GM15510 (cell line): ENCODE data around the gene JAG2.

Experiments used
- POLR2A ChIP-seq: IDR thresholded peaks from 3 replicates; pipeline ENCODE4 v1.6.1; 2011; ENCODE audit warnings: borderline replicate concordance; ENCODE audit not compliant: insufficient read length; ENCODE audit errors: extremely low read depth

Gene JAG2

DNA sequence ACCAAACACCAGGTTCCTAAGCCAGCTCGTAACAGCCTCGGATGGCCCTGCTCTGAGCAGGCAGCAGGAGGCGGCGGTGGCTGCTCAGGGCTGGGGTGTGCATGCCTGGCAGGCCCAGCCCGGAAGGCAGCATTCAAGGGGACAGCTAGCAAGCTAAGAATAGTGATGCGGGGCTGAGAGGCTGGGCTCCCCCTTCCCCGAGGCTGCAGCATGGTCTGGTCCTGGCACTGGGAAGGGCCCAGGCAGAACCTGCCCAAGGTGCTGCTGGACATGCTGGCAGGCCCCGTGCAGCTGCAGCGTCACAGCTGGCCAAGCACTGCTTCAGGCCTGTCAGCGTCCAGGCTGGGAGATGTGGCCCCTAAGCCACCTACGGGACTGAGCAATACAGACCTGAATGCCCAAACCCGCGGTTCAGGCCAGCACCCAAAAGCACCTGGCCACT, 38.9 kb upstream of the JAG2 start:
- no peak for TF ChIP-seq POLR2A

DNA sequence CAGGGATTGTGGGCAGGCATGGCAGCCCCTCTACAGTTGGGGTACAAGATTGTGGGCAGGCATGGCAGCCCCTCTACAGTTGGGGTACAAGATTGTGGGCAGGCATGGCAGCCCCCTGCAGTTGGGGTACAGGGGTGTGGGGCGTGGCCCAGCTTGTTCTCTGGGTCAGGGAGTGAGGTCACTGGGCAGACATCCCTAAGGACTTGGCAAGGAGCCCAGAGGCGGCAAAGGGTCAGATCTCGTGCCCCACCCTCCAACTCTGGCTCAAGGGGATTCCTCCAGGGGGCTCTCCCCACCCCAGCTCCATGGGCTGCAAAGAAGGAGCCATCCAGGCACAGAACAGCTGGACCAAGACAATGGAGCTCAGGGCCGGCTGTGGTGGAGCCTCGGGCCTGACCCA, 38.3 kb upstream of the JAG2 start:
- no peak for TF ChIP-seq POLR2A

DNA sequence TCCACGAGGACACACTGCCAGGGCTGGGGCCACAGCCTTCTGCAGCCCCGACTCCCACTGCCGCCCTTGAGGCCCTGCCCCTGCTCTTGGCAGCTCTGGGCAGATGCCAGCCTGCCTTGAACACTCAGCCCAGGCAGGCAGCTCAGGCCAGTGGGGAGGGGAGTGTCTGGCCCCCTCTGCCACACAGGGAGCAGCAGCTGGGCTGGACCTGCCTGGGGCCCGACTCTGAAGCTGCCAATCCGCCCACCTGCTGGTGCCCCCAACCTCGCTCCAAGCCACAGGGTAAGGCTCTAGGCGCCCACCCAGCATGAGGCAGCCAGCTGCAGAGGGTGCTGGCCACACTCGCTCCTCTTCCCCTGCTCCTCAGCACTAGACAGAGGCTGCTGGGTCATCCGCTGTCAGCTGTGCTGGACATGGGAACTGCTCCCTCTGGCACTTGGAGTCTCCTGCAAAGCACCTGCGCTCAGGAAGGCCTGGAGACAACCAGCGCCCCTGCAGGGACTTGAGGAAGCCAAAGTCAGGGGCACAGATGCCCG, 37.2 kb upstream of the JAG2 start:
- no peak for TF ChIP-seq POLR2A

DNA sequence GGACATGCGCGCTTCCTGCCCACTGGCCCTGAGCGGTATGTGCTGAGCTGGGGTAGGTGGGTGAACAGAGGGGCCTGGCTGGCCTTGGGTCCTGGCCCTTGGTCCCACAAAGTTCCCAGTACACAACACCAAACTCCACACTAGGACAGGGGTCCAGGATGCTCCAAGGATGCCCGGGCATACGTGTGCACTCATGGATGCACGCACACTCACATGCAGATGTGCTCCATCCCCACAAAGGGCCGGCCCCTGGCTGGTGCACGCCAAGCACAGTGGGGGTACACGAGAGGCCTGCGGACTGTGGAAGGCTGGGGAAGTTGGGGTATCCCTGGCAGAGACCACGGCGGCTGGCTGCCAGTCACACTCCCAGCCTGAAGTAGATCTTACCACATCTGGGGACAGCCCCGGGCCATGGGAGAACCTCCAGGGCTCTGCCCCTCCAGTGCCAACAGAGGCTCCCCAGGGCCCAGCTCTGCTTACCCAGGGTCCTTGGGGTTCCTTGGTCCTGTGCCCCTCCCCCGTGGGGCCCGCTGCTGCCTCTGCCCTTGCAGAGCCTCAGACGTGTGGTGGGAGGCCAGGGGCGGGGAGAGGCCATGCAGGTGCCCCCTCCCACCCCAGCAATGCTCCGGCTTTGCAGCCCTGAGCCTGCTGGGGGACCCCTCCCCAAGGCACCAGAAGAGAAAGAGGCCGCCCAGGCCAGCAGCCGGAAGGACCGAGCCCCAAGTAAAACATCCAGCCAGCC, 36.5 kb upstream of the JAG2 start:
- TF ChIP-seq POLR2A, result no peak

DNA sequence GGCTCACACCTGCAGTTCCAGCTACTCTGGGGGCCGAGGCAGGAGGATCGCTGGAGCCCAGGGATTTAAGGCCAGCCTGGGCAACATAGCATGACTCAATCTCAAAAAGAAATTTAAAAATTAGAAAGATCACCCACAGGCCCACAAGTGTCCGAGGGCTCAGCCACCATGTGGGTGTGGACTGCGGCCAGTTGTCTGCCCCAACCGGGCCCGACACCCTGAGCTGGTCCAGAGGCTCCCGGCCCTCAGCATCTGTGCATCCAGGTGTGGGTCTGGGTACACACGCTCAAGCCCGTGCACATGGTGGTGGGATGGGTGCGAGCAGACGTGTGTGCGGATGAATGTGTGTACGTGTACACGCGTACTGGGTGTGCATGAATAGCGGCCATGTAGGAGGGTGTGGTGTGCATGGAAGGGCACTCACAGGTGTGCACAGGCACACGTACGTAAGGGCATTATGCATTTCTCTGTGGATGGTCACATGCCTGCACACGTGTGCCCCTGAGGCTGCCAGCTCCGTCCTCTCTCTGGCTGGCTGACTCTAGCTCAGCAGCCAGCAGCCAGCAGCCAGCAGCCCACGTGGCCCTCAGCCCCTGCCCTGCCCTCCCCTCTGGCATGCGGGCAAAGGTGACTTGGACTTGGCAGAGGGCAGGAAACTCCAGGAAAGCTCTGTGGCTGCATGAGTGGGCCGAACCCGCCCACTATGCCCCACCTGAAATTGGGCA, 35.8 kb upstream of the JAG2 start:
- no peak for TF ChIP-seq POLR2A

DNA sequence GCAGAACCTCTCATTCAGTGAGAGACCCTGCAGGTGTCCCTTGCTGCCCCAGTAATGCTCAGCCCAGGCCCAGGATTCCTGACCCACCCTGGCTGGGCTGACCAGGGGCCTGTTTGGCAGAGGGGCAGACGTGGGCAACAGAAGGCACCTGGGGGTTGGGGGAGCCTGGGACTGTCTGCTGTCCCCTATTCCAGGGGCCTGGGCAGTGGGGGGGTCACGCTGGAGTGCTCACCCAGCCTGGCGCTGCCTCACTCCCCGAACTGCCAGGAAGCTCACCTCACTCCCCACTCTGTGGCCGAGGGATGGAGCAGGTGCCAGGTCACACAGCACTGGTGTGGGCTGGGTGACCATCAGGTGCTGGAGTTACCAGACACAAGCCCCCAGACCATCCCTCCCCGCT, 35.1 kb upstream of the JAG2 start:
- TF ChIP-seq POLR2A, result no peak

DNA sequence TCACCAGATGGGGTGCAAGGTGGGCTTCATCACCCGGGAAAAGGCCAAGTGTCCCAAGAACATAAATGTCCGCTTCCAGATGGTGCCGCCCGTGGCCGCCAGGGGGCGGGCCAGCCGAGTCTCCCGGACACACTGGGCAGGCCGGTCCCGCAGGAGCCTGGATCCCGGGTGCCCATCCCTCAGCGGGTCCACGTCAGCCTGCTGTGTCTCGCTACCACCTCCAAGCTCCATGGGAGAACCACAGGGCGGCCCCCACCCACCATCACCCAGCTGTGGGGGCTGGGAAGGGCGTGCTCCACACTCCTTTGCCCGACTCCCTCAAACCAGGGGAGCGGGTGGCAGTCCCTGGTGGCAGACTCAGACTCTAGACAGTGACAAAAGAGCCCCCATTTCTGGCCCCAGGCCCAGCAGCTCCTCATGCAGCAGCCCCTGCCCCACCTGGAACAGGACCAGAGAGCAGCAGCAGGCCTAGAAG, 34.5 kb upstream of the JAG2 start:
- TF ChIP-seq POLR2A, result no peak

DNA sequence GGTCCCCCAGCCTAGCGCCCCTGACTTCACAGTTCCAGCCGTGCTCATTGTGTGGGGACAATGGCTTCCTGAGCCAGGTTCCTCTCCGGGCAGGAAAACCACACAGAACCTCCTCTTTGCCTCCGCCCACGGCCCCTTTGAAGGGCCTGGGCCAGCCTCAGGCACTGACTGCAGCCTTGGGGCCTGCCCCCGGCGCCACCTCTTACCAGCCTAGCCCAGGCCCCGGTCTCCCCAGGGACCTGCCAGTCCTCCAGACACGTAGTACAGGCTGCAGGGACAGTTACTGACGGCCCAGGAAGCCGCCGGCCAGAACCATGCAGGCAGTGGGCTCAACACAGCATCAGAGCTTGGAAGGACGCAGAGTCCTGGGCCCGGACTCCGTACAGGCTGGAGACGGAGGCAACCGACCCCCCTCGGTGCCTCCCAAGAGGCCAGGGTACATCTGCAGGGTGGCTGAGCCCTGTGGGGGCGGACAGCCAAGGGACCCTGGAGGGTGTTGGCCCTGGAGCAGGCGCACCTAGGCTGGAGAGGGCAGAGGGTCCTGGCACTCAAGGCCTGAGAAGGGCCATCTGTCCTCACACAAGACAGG, 33.4 kb upstream of the JAG2 start:
- TF ChIP-seq POLR2A, result no peak

DNA sequence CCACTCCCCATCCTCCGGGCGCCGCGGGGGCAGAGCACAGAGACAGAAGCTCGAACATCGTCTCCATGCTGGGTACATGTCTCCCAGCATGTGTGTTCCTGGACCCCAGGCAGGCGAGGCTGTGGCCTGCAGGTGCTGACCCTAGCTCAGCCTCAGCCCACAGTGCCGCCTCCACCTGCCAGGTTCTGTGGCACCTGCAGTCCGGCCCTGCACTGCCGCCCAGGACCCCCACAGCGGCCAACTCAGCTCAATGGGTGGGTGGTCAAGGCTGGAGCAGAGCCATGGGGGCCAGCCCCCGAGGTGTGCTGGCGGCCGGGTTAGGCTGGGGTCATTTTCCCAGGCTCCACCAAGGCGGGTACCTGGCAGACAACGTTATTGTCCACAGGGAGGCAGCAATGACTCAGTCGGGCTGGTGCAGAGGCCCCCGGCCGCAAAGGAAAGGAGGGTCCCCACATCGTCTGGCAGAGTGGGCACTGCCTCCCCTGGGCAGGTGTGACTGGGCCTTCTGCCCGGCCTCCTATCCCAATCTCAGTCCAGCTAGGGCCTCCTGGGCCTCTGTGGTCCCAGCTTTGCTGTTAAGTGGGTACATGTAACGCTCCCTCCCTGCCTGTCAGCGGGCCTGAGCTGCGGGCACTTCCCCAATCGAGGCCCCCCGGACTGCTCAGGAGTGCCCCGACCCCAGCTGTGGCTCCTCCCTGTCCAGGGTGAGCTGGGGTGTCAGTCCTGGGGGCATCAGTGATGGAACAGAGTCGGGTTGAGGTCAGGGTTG, 32.8 kb upstream of the JAG2 start:
- TF ChIP-seq POLR2A, result no peak

DNA sequence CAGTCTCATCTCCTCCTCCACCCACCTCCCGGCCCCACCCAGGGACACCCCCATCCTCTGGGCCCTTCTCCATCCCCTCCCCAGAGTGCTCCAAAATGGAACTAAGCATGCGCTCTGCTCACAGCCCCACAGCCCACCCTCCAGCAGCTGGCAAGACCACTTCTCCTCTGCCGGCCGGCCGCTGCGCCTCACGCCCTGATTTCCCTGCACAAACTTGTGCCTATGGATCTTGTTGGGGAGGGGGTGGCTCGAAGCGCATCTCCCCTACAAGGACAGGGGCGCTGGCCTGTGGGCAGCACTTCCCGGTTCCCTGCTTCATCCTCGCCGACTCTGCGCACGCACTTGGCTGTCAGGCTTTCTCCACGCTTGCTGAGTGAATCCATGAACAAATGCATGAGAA, 32.1 kb upstream of the JAG2 start:
- no peak for TF ChIP-seq POLR2A

DNA sequence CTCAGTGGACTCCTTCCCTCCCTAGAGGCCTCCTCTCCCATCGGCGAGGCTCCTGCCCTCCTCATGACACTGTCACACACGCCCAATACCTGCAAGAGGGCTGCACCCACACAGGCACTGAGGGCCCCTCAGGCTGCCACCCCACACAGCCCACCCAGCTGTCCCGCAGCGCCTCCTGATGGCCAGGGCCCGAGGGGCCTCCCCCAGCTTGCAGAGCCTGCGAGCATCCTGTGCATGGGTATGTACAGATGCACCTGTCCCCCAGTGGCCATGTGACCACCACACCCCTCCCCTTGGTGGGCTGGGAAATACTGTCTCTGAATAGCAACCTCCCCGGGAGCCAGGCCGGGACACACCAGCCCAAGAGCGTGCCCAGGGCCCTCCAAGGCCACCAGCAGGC, 31.5 kb upstream of the JAG2 start:
- TF ChIP-seq POLR2A, result no peak

DNA sequence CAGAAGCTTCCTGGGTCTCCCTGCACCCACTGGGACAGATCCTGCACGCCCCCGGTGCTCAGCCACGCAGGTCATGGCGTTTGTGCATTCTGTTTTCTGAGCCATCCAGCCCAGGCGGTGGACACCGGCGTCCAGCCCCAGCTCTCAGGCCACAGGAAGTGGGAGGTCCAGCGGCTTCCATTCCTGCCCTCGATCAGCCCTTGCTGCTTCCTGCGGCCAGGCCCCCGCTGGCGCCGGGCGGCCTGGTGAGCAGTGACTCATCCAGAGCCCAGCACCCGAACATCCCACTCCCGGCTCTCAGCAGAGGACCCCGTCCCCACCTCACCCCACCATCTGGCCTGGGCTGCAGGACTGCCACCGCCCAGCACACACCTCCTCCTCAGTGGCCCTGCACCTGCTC, 30.5 kb upstream of the JAG2 start:
- no peak for TF ChIP-seq POLR2A

DNA sequence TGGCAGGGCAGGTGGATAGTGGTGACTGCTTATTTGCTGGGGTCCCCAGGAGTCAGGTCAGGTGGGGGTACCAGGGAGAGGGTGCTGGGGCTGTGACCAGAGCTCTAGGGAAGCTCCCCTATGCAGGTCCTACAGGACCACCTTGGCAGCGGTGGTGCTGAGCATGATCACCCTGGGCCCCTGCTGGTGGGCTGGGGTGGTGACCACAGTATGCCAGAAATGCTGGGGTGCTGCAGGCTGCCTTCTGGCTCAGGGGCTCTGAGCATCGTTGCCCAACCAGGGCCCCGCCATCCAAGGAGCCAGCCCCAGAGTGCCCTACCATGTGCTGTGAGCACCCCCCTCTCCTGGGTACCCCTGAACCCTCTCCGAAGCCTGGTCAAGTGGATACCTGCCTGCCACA, 30.0 kb upstream of the JAG2 start:
- no peak for TF ChIP-seq POLR2A

DNA sequence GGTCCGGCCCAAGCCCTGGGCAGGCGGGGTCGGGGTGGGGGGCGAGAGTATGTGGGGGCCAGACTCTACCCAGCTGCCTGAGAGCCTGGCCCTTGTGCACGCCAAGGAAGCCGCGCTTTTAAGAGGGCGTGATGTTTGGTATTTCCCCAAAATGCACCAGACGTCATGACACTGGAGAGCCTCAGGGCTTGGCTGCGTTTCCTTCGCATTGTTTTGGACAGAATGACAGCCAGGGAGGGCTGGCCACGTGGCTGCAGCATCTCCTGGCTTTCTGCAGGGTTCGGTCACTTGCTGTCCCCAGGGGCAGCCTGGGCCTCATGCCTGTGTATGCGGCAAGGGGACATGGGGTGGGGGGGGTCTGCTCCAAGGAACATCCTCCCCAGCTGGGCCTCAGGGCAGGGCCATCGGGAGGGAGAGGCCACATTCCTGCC, 28.6 kb upstream of the JAG2 start:
- TF ChIP-seq POLR2A, result no peak

DNA sequence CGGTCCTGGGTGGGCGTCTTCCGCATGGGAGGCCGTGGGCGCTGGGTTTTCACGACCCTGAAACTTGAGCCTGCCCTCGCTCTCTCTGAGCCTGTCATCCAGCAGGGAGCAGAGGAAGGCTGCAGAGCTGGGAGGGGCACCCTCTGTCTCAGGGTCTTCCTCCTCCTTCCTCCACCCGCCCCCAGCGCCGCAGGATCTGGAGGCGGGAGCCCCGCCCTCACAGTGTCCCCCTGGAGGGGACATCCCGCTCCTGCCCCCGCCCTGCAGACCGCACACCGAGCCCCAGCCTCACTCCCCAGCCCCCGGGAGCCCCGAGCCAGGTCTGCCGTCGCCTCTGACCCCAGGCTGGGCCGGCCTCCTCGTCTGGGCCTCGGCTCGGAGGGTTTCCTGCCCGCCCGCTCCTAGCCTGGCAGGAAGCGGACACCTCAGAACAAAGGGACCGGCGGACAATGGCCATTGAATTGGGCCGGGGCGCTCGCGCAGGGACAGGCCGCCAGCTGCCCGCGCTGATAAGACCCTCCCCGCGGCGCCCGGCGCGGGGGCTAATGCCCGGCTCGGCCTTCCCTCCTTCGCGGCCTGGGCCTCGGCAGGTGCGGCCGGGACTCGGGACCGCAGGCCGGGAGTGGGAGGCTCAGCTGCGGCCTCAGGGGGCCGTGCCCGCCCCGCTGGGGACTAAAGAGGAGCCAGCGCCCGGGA, 27.8 kb upstream of the JAG2 start:
- no peak for TF ChIP-seq POLR2A
